GM19025 (cell line): ENCODE measurements around the gene SYTL1.

Experiments
- ATAC-seq: cut with Tn5 transposase; IDR thresholded peaks from one replicate; pipeline ENCODE4 v1.9.1; 2021; ENCODE audit warnings: mild to moderate bottlenecking, low read depth, moderate library complexity; ENCODE audit not compliant: unreplicated experiment

SYTL1 gene

GRCh38 chr1:27341525-27342252 lies at the start of gene SYTL1:
TSS of gene SYTL1 (plus strand) at chr1:27342022. CDS start at chr1:27345335, 3,313 bp downstream.
- ATAC-seq = no peak

DNA sequence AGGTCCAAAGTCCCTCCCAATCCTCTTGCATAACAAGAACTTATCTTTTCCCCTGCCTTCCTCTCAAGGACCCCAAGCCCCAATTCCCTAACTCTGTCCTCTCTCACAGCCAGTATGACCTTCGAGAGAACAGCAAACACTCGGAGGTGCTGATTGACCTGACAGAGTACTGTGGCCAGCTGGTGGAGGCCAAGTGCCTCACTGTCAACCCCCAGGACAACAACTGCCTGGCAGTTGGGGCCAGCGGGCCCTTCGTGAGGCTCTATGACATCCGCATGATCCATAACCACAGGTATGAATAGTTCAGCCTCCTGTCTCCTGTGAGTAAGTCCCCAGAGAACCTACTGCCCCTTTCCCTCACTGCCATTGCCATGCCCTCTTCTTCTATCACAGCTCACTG lies 49.7 kb upstream of the SYTL1 start:
- ATAC-seq = no peak

DNA sequence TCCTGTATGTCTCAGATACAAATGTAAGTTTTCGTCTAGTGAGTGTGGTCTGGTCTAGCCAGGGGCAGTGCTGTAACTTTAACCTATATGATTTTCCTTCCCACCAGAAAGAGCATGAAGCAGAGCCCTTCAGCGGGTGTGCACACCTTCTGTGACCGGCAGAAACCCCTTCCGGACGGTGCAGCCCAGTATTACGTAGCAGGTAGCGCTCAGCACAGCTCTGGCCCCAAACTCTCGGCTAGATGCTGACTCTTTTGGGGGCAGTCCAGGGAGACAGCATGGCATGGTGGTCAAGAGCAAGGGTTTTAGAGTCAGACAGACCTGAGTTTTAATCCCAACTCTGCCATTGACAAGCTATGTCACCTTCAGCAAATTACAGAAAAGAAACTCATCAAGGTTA lies 47.9 kb upstream of the SYTL1 start:
- ATAC-seq = no peak

DNA sequence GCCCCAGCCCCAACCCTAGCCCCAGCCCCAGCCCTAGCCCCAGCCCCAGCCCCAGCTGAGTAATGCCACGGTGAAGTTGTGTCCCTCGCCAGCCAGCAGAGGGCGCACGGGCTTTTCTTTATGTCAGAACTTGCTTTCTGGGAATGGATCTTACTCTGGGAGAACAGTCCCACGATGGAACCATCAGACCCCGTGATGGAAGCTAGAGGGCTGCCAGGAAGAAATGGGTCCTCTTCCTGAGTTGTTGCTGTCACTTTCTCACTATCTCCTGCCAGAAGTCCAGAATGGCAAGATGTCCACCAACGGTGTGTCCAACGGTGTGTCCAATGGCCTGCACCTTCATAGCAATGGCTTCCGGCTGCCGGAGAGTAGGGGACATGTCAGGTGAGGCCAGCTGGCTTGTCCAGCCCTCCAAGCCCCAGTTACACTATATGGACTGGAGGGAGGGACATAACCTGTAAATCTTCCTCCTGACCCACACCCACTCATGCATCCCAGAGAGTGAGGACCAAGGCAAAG lies 45.0 kb upstream of the SYTL1 start:
- no peak for ATAC-seq

GRCh38 chr1:27297903-27298302 lies 43.9 kb upstream of the SYTL1 start:
- no peak for ATAC-seq

DNA sequence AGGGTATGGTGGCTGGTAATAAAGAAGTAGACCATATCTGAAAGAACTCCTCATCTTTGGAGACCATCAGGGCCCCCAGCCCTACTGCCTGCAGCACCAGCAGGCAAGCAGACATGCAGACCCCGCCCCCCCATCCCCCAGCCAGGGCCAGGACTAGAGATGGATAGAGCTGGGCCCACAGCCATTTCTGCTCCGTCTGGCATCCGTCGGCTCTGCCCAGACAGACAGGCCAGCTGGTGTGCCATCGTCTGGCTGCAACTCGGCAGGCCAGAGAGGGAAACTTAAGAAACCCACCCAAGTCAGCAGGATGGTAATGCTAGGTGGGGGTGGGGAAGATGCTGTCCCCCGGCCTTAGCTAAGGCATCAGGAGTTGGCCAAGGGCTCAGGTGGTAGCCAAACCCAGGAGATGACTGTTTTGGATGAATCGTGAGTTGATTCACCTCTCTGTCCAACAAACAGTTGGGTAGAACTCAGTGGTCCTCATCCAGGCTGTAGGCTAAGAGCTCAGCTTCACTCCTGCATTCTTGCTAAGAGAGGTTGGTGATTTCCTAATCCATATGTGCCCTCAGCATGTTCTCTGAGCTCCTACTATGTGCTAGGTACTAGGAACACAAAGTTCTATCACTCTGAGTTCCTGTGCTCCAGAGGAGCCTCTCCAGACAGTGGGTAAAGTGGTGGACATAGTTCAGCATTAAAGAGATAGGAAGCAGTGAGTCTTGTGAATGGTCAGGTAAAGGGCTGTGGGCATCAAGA lies 43.0 kb upstream of the SYTL1 start:
- ATAC-seq = no peak

- ATAC-seq = no peak
Measured at GRCh38 chr1:27299385-27300271, 42.2 kb upstream of the SYTL1 start.

- no peak for ATAC-seq
Measured at GRCh38 chr1:27300341-27301051, 41.3 kb upstream of the SYTL1 start.

GRCh38 chr1:27301052-27301422 lies 40.8 kb upstream of the SYTL1 start:
- no peak for ATAC-seq

- ATAC-seq = no peak
Measured at GRCh38 chr1:27301582-27302199, 40.1 kb upstream of the SYTL1 start.

- ATAC-seq = no peak
Measured at GRCh38 chr1:27302612-27303011, 39.2 kb upstream of the SYTL1 start.

GRCh38 chr1:27303509-27303908 lies 38.3 kb upstream of the SYTL1 start:
- no peak for ATAC-seq

- no peak for ATAC-seq
Measured at GRCh38 chr1:27306071-27306470, 35.8 kb upstream of the SYTL1 start.

DNA sequence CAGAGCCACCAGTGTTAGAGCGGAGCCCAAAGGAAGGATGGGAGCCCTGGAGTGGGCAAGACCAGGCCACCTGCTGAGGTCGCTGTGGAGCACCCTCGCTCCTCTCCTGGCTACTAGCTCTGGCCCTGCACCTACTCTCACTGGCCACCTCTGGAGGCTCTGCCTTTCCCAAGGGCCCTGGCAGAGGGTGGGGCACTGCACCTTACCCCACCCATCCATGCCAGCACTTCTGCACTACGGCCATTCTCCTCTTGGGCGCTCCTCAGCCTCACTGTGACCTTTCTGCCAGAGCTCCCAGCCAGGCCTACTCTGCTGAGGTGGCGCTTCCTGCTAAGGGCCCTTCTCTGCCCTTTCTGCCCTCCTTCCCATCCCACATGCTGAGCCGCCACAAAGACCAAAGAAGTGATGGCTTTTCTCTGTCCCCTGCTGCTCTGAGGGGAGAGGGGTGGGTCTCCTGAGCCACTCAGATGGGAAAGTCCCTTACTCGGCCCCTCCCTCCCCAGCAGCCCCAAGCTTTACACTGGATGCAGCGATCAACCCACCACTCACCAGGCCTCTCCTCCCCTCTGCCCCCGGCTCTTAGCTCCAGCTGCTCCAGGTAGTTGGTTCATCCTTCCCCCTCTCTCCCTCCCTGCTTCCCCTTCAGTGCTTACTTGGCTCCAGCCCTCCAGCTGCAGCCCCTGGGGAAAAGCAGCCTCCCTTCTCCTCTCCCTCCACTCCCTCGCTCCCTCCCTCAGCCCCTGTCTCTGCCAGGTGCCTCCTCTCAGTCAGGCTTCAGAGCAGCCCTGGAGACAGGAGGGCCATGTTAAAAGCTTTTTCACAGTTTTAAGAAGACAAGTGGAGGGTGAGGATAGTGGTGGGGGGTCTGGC lies 34.7 kb upstream of the SYTL1 start:
- ATAC-seq = no peak

DNA sequence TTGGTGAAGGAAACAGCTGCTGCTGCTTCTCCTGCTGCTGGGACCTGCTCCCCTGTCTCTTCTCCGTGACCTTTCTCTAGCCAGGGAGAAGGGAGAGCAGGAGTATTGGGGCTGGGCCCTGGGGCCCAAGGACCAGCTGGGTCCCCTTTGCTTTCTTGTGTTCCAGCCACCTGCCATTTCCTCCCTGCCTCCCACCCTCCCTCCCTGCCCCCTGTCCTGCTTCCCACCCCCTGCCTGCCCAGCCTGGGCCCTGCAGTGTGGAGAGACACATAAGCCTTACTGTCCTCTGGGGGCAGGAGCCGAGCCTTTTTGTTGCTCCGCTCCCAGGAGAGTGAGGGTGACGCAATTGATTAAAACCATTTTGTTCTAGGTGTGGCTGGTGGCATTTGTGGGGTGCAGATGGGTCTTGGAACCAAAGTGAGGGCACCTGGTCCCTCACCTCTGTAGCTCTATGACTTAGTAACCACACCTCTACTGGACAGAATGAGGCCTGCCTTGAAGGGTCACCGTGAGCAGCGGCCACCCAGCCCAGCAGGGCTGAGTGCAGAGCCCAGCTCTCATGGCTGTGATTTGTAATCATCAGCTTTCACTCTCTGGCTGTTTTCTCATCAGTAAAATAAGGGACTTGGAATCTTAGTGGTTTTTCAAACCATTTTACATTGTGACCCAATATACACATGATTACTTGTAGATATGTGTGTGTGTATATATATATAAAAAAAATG lies 33.8 kb upstream of the SYTL1 start:
- ATAC-seq = no peak

GRCh38 chr1:27314169-27314568 lies 27.7 kb upstream of the SYTL1 start:
- ATAC-seq = no peak

DNA sequence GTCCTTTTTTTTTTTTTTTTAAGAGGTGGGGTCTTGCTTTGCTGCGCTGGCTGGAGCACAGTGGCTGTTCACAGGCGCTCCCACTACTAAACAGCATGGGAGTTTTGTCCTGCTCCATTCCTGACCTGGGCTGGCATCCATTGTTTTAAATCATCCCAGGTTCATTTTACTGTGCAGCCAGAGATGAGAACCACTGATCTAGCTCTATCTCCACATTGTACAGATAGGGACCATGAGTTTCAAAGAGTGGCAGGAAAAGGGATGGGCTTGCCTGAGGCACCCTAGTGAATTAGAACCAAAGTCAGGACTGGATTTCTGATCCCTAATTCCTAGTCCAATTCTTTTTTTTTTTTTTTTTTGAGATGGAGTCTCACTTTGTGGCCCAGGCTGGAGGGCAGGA lies 27.1 kb upstream of the SYTL1 start:
- no peak for ATAC-seq

DNA sequence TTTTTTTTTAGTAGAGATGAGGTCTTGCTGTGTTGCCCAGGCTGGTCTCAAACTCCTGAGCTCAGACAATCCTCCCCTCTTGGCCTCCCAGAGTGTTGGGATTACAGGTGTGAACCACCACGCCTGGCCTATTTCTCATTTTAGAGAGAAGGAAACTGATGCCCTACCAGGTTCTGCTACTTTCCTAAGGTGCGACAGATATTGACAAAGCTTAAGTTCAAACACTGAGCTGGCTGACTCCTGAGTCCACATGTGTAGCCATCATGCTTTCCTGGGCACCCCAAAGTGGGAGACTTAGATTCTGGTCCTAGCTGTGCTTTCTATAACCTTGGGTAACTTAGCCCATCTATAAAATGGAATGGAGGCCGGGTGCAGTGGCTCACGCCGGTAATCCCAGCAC lies 25.0 kb upstream of the SYTL1 start:
- no peak for ATAC-seq
